OCI-LY1 (cell line): ENCODE measurements around the gene GPR62.

Experiments
- H2AFZ ChIP-seq: fragments of 200-600 bp; sonication (generic), shearing (Covaris generic); 2 replicates; pipeline ENCODE4 v1.6.0; 2014; ENCODE audit warnings: antibody characterized with exemption, mild to moderate bottlenecking, low read length
- H3F3A ChIP-seq: fragments of 200-600 bp; sonication (generic), shearing (Covaris generic); 2 replicates; pipeline ENCODE4 v1.6.0; 2014; ENCODE audit warnings: mild to moderate bottlenecking, antibody characterized with exemption, low read length, moderate library complexity; ENCODE audit not compliant: insufficient read depth
- H3K27ac ChIP-seq: fragments of 200-600 bp; sonication (generic); 2 replicates; pipeline ENCODE4 v1.5.1; 2014; ENCODE audit warnings: low read length, mixed run types, mild to moderate bottlenecking, low read depth; ENCODE audit not compliant: poor library complexity, severe bottlenecking
- H3K27me3 ChIP-seq: fragments of 200-600 bp; sonication (generic); 2 replicates; pipeline ENCODE4 v1.6.0; 2014; ENCODE audit warnings: antibody characterized with exemption, mild to moderate bottlenecking, low read length, moderate library complexity; ENCODE audit not compliant: insufficient read depth
- H3K36me3 ChIP-seq: fragments of 200-600 bp; sonication (generic); 2 replicates; pipeline ENCODE4 v1.6.1; 2014; ENCODE audit warnings: mild to moderate bottlenecking, antibody characterized with exemption, low read length, moderate library complexity, mixed read lengths; ENCODE audit not compliant: insufficient read depth
- H3K4me1 ChIP-seq: fragments of 200-600 bp; sonication (generic); 2 replicates; pipeline ENCODE4 v1.5.1; 2014; ENCODE audit warnings: mild to moderate bottlenecking, low read length, moderate library complexity; ENCODE audit not compliant: insufficient read depth, severe bottlenecking
- H3K4me2 ChIP-seq: fragments of 200-600 bp; sonication (generic), shearing (Covaris generic); 2 replicates; pipeline ENCODE4 v1.6.1; 2014; ENCODE audit warnings: low read length
- H3K4me3 ChIP-seq: fragments of 200-600 bp; sonication (generic); 2 replicates; pipeline ENCODE4 v1.5.1; 2014; ENCODE audit warnings: low read length, low read depth, mild to moderate bottlenecking, mixed read lengths; ENCODE audit not compliant: poor library complexity, severe bottlenecking
- H3K79me2 ChIP-seq: fragments of 200-600 bp; shearing (Covaris generic); 2 replicates; pipeline ENCODE4 v1.6.1; 2016; ENCODE audit warnings: mixed run types, low read length, mixed read lengths; ENCODE audit not compliant: insufficient read depth
- H3K9ac ChIP-seq: fragments of 200-600 bp; sonication (generic), shearing (Covaris generic); 2 replicates; pipeline ENCODE4 v1.6.1; 2014; ENCODE audit warnings: mild to moderate bottlenecking, low read length, mixed read lengths
- H3K9me2 ChIP-seq: fragments of 200-600 bp; sonication (generic), shearing (Covaris generic); 2 replicates; pipeline ENCODE4 v1.6.1; 2014; ENCODE audit warnings: low read depth, mild to moderate bottlenecking, low read length, mixed read lengths
- H3K9me3 ChIP-seq: fragments of 200-600 bp; shearing (Covaris generic); 2 replicates; pipeline ENCODE4 v1.6.1; 2014; ENCODE audit warnings: low read length, mixed read lengths
- H4K20me1 ChIP-seq: fragments of 200-600 bp; sonication (generic), shearing (Covaris generic); 2 replicates; pipeline ENCODE4 v1.6.0; 2016; ENCODE audit warnings: mild to moderate bottlenecking, low read length; ENCODE audit not compliant: insufficient read depth
- CTCF ChIP-seq: fragments of 200-600 bp; sonication (generic), shearing (Covaris generic); IDR thresholded peaks from 2 replicates; pipeline ENCODE4 v1.5.1; 2017; ENCODE audit warnings: mild to moderate bottlenecking, antibody characterized with exemption, low read length, moderate library complexity, mixed read lengths
- EZH2 ChIP-seq: fragments of 200-600 bp; sonication (generic), shearing (Covaris generic); IDR thresholded peaks from 2 replicates; pipeline ENCODE4 v1.8.0; 2017; ENCODE audit warnings: borderline replicate concordance, mixed run types, mild to moderate bottlenecking, antibody characterized with exemption, low read length, moderate library complexity, mixed read lengths

The GPR62 gene

GRCh38 chr3:51934991-51935885, 19.9 kb upstream of the GPR62 start:
- Histone ChIP-seq H3K4me1 (peaks cover 10% of the 10 kb centered on the region), H3K9me2 (no peaks in the 10 kb centered on the region), H4K20me1 (no peaks in the 10 kb centered on the region), H3K4me3 (no peak overlapping the region), H3K79me2 (no peaks in the 10 kb centered on the region), H3K27me3 (no peaks in the 10 kb centered on the region), H3K27ac (no peak overlapping the region), H2AFZ (no peak overlapping the region), H3K4me2 (no peak overlapping the region), H3F3A (no peaks in the 10 kb centered on the region), H3K36me3 (peaks cover 59% of the 10 kb centered on the region), H3K9me3 (no peaks in the 10 kb centered on the region), H3K9ac (no peak overlapping the region)
- TF ChIP-seq CTCF (no peak), EZH2 (no peak)

GRCh38 chr3:51935886-51936755, 19.1 kb upstream of the GPR62 start:
- Histone ChIP-seq H3K9me2 (no peaks in the 10 kb centered on the region), H3K9me3 (no peaks in the 10 kb centered on the region), H3K4me1 (peaks cover 18% of the 10 kb centered on the region), H3K27ac (no peak overlapping the region), H3F3A (no peaks in the 10 kb centered on the region), H3K9ac (no peak overlapping the region), H2AFZ (no peak overlapping the region), H3K27me3 (no peaks in the 10 kb centered on the region), H3K79me2 (peaks cover 4% of the 10 kb centered on the region; the same call in 1 of the 2 replicates), H3K4me3 (no peak overlapping the region), H3K4me2 (no peak overlapping the region), H3K36me3 (peaks cover 59% of the 10 kb centered on the region), H4K20me1 (no peaks in the 10 kb centered on the region)
- no peak for TF ChIP-seq CTCF
- TF ChIP-seq EZH2 = no peak

- Histone ChIP-seq H3K36me3 (peaks cover 59% of the 10 kb centered on the region), H3K9me2 (no peaks in the 10 kb centered on the region), H3K4me3 (no peak overlapping the region), H3K4me2 (no peak overlapping the region), H3K27ac (no peak overlapping the region), H4K20me1 (no peaks in the 10 kb centered on the region), H3K9ac (no peak overlapping the region), H3K9me3 (no peaks in the 10 kb centered on the region), H3F3A (no peaks in the 10 kb centered on the region), H3K79me2 (peaks cover 7% of the 10 kb centered on the region; the same call in 1 of the 2 replicates), H3K27me3 (no peaks in the 10 kb centered on the region), H2AFZ (no peak overlapping the region), H3K4me1 (peaks cover 21% of the 10 kb centered on the region)
- TF ChIP-seq CTCF (no peak), EZH2 (no peak)
Measured at GRCh38 chr3:51937014-51937413, 18.2 kb upstream of the GPR62 start.
